ENCODE results near the gene SLC1A1.
"Not testable (repeated sequence)": the region's sequence is repeated elsewhere in the genome, so short reads cannot be mapped to it uniquely, and the experiment has no call there.

SLC1A1 gene

GRCh38 chr9:4504250-4504649, 14.0 kb downstream of the SLC1A1 start:
- in situ Hi-C loops (cut with HindIII; ENCODE audit: low sequenced_read_pairs) = no loop called here

- in situ Hi-C loops (cut with HindIII; ENCODE audit: low sequenced_read_pairs) = no loop called here
These were observed 16.2 kb downstream of the SLC1A1 start for GRCh38 chr9:4506490-4506889.

GRCh38 chr9:4507306-4508130, 17.2 kb downstream of the SLC1A1 start:
- in situ Hi-C loops (cut with HindIII; ENCODE audit: low sequenced_read_pairs) = no loop called here

GRCh38 chr9:4508246-4508906, 18.1 kb downstream of the SLC1A1 start:
- in situ Hi-C loops (cut with HindIII; ENCODE audit: low sequenced_read_pairs) = no loop called here

GRCh38 chr9:4508907-4509589, 18.8 kb downstream of the SLC1A1 start:
- in situ Hi-C loops (cut with HindIII; ENCODE audit: low sequenced_read_pairs) = no loop called here

- in situ Hi-C loops (cut with HindIII; ENCODE audit: low sequenced_read_pairs) = no loop called here
These were observed 19.3 kb downstream of the SLC1A1 start for GRCh38 chr9:4509590-4509984.

GRCh38 chr9:4510546-4511322, 20.5 kb downstream of the SLC1A1 start:
- in situ Hi-C loops (cut with HindIII; ENCODE audit: low sequenced_read_pairs) = no loop called here

GRCh38 chr9:4514252-4515128, 24.2 kb downstream of the SLC1A1 start:
- in situ Hi-C loops (cut with HindIII; ENCODE audit: low sequenced_read_pairs) = no loop called here

- in situ Hi-C loops (cut with HindIII; ENCODE audit: low sequenced_read_pairs) = no loop called here
These were observed 25.7 kb downstream of the SLC1A1 start for GRCh38 chr9:4515958-4516375.

GRCh38 chr9:4517274-4517673, 27.0 kb downstream of the SLC1A1 start:
- in situ Hi-C loops (cut with HindIII; ENCODE audit: low sequenced_read_pairs) = no loop called here

- in situ Hi-C loops (cut with HindIII; ENCODE audit: low sequenced_read_pairs) = no loop called here
These were observed 29.3 kb downstream of the SLC1A1 start for GRCh38 chr9:4519604-4520003.

GRCh38 chr9:4520055-4520454, 29.8 kb downstream of the SLC1A1 start:
- in situ Hi-C loops (cut with HindIII; ENCODE audit: low sequenced_read_pairs) = no loop called here

- in situ Hi-C loops (cut with HindIII; ENCODE audit: low sequenced_read_pairs) = no loop called here
These were observed 40.1 kb downstream of the SLC1A1 start for GRCh38 chr9:4530375-4530774.

- in situ Hi-C loops (cut with HindIII; ENCODE audit: low sequenced_read_pairs) = not testable (repeated sequence)
These were observed 40.6 kb downstream of the SLC1A1 start for GRCh38 chr9:4530831-4531230.

- in situ Hi-C loops (cut with HindIII; ENCODE audit: low sequenced_read_pairs) = not testable (repeated sequence)
These were observed 41.1 kb downstream of the SLC1A1 start for GRCh38 chr9:4531355-4531754.

GRCh38 chr9:4533881-4534280, 43.6 kb downstream of the SLC1A1 start:
- in situ Hi-C loops (cut with HindIII; ENCODE audit: low sequenced_read_pairs) = not testable (repeated sequence)

GRCh38 chr9:4536196-4536595, 45.9 kb downstream of the SLC1A1 start:
- in situ Hi-C loops (cut with HindIII; ENCODE audit: low sequenced_read_pairs) = not testable (repeated sequence)

GRCh38 chr9:4537581-4537980, 47.3 kb downstream of the SLC1A1 start:
- in situ Hi-C loops (cut with HindIII; ENCODE audit: low sequenced_read_pairs) = no loop called here

- in situ Hi-C loops (cut with HindIII; ENCODE audit: low sequenced_read_pairs) = no loop called here
These were observed 47.8 kb downstream of the SLC1A1 start for GRCh38 chr9:4538107-4538506.

- in situ Hi-C loops (cut with HindIII; ENCODE audit: low sequenced_read_pairs) = no loop called here
These were observed 48.4 kb downstream of the SLC1A1 start for GRCh38 chr9:4538621-4539020.
